Measurements from ENCODE around the gene NALCN.

Gene NALCN

DNA sequence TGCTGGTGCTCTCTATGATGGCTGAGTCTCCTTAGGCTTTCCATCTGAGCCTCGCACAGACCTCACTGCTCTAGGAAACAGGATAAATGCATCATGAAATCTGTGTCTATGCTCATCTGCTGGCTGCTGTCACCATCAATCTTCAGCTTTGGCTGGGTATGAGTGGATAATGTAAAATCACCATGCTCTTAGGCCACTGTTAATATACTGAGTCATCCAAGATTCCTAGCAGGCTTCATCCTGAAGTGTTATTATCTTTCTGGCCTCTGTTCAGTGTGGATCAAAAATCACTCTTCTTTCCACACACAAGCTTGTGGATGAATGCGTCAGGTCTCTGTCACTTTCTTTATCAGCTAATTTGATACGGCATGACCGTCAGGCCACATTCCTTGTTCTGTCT lies 317.4 kb downstream of the NALCN start:
- TF ChIP-seq, protein P1, sequence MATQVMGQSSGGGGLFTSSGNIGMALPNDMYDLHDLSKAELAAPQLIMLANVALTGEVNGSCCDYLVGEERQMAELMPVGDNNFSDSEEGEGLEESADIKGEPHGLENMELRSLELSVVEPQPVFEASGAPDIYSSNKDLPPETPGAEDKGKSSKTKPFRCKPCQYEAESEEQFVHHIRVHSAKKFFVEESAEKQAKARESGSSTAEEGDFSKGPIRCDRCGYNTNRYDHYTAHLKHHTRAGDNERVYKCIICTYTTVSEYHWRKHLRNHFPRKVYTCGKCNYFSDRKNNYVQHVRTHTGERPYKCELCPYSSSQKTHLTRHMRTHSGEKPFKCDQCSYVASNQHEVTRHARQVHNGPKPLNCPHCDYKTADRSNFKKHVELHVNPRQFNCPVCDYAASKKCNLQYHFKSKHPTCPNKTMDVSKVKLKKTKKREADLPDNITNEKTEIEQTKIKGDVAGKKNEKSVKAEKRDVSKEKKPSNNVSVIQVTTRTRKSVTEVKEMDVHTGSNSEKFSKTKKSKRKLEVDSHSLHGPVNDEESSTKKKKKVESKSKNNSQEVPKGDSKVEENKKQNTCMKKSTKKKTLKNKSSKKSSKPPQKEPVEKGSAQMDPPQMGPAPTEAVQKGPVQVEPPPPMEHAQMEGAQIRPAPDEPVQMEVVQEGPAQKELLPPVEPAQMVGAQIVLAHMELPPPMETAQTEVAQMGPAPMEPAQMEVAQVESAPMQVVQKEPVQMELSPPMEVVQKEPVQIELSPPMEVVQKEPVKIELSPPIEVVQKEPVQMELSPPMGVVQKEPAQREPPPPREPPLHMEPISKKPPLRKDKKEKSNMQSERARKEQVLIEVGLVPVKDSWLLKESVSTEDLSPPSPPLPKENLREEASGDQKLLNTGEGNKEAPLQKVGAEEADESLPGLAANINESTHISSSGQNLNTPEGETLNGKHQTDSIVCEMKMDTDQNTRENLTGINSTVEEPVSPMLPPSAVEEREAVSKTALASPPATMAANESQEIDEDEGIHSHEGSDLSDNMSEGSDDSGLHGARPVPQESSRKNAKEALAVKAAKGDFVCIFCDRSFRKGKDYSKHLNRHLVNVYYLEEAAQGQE (IDR thresholded peaks at IDR 0.05; ENCODE audit: low read depth), result no peak
- no peak for TF ChIP-seq TAF1 (IDR thresholded peaks at IDR 0.05; ENCODE audit: low read depth)
- TF ChIP-seq EGR1 (IDR thresholded peaks at IDR 0.05), result no peak
- TF ChIP-seq YY1 (IDR thresholded peaks at IDR 0.05; ENCODE audit: low read depth), result no peak
- no peak for TF ChIP-seq NFIC (IDR thresholded peaks at IDR 0.05)
- TF ChIP-seq, protein P2, sequence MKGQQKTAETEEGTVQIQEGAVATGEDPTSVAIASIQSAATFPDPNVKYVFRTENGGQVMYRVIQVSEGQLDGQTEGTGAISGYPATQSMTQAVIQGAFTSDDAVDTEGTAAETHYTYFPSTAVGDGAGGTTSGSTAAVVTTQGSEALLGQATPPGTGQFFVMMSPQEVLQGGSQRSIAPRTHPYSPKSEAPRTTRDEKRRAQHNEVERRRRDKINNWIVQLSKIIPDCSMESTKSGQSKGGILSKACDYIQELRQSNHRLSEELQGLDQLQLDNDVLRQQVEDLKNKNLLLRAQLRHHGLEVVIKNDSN (IDR thresholded peaks at IDR 0.05), result no peak
- no peak for TF ChIP-seq FOXM1 (IDR thresholded peaks at IDR 0.05; ENCODE audit: borderline replicate concordance, low read depth)
- no peak for TF ChIP-seq CEBPB (IDR thresholded peaks at IDR 0.05)
- TF ChIP-seq ZBTB7A (IDR thresholded peaks at IDR 0.05; ENCODE audit: low read depth), result no peak
- TF ChIP-seq TEAD4 (IDR thresholded peaks at IDR 0.05), result no peak
- no peak for TF ChIP-seq RAD21 (IDR thresholded peaks at IDR 0.05; ENCODE audit: low read depth)
- TF ChIP-seq TCF12 (IDR thresholded peaks at IDR 0.05; ENCODE audit: low read depth), result no peak
- no peak for TF ChIP-seq EP300 (IDR thresholded peaks at IDR 0.05; ENCODE audit: borderline replicate concordance)

DNA sequence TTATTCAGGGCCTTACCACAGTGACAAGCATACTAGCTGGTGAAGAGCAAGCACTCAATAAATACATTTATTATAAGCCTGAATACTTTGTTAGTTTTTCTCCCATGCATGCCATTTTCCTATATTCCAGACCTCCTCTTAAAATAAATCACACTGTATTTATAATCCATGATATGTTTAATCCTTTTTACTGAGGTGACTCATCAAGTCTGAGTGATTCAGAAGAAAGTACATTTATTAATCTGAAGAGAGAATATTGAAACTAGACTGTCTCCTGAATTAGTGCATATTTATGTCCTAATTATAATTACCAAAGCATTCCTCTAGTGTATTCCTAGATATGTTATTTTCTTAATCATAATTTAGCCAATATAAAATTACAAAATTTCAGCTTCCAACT lies 323.3 kb downstream of the NALCN start:
- TF ChIP-seq NFIC (IDR thresholded peaks at IDR 0.05) (no peak), RAD21 (IDR thresholded peaks at IDR 0.05; ENCODE audit: low read depth) (no peak), EP300 (IDR thresholded peaks at IDR 0.05; ENCODE audit: borderline replicate concordance) (no peak), TCF12 (IDR thresholded peaks at IDR 0.05; ENCODE audit: low read depth) (no peak), FOXM1 (IDR thresholded peaks at IDR 0.05; ENCODE audit: borderline replicate concordance, low read depth) (no peak), CREB1 (IDR thresholded peaks at IDR 0.05; ENCODE audit: low read depth) (no peak), TEAD4 (IDR thresholded peaks at IDR 0.05) (no peak), EGR1 (IDR thresholded peaks at IDR 0.05) (no peak), CEBPB (IDR thresholded peaks at IDR 0.05) (no peak)
- TF ChIP-seq, protein P3, sequence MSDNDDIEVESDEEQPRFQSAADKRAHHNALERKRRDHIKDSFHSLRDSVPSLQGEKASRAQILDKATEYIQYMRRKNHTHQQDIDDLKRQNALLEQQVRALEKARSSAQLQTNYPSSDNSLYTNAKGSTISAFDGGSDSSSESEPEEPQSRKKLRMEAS (IDR thresholded peaks at IDR 0.05), result no peak
- TF ChIP-seq, protein P2 (IDR thresholded peaks at IDR 0.05), result no peak

DNA sequence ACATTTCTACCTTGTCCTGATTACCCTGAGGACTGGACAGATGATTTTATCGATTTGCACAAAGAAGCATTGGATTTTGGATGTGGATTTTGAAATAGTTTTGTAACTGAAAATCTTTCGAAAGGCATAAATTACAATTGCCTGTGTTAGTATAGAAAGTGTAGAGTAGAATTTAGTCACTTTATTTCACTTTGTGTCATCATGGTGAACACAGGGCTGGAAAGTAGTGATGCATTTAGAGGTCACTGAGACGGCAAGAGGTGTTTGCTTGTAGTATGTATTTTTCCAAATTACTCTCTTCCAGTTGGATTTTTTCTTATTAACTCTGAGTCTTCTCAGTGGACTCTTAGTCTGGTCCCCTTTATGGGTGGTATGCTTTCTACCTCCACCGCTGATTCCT lies 326.0 kb downstream of the NALCN start:
- TF ChIP-seq, protein P1 (IDR thresholded peaks at IDR 0.05; ENCODE audit: low read depth), result no peak
- TF ChIP-seq CREB1 (IDR thresholded peaks at IDR 0.05; ENCODE audit: low read depth) (no peak), CEBPB (IDR thresholded peaks at IDR 0.05) (no peak), ZBTB7A (IDR thresholded peaks at IDR 0.05; ENCODE audit: low read depth) (no peak), FOXM1 (IDR thresholded peaks at IDR 0.05; ENCODE audit: borderline replicate concordance, low read depth) (no peak), TAF1 (IDR thresholded peaks at IDR 0.05; ENCODE audit: low read depth) (no peak), RAD21 (IDR thresholded peaks at IDR 0.05; ENCODE audit: low read depth) (no peak), TEAD4 (IDR thresholded peaks at IDR 0.05) (no peak), EGR1 (IDR thresholded peaks at IDR 0.05) (no peak)
- TF ChIP-seq, protein P2 (IDR thresholded peaks at IDR 0.05), result no peak
- TF ChIP-seq, protein P3 (IDR thresholded peaks at IDR 0.05), result no peak

DNA sequence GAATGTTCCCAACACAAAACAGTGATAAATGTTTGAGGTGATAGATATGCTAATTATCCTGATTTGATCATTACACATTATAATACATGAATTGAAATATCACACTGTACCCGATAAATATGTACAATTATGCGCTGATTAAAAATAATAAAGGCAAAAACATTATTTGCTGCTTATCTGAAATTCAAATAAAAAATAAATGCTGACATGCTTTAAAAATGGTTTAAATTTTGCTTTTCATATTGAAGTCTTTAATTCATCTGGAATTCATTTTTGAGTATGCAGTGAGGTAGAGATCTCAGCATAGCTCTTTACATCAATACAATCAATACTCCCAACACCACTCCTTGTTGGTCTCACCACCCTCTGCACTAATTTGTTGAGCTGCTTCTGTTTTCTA lies 330.8 kb downstream of the NALCN start:
- TF ChIP-seq EGR1 (IDR thresholded peaks at IDR 0.05), result no peak
- TF ChIP-seq, protein P2 (IDR thresholded peaks at IDR 0.05), result no peak
- no peak for TF ChIP-seq TCF12 (IDR thresholded peaks at IDR 0.05; ENCODE audit: low read depth)
- TF ChIP-seq CREB1 (IDR thresholded peaks at IDR 0.05; ENCODE audit: low read depth), result no peak
- TF ChIP-seq EP300 (IDR thresholded peaks at IDR 0.05; ENCODE audit: borderline replicate concordance), result no peak
- no peak for TF ChIP-seq YY1 (IDR thresholded peaks at IDR 0.05; ENCODE audit: low read depth)
- no peak for TF ChIP-seq FOXM1 (IDR thresholded peaks at IDR 0.05; ENCODE audit: borderline replicate concordance, low read depth)
- TF ChIP-seq, protein P3 (IDR thresholded peaks at IDR 0.05), result no peak
- no peak for TF ChIP-seq NFIC (IDR thresholded peaks at IDR 0.05)
- TF ChIP-seq TAF1 (IDR thresholded peaks at IDR 0.05; ENCODE audit: low read depth), result no peak
- no peak for TF ChIP-seq TEAD4 (IDR thresholded peaks at IDR 0.05)
- no peak for TF ChIP-seq RAD21 (IDR thresholded peaks at IDR 0.05; ENCODE audit: low read depth)
- TF ChIP-seq ZBTB7A (IDR thresholded peaks at IDR 0.05; ENCODE audit: low read depth), result no peak

DNA sequence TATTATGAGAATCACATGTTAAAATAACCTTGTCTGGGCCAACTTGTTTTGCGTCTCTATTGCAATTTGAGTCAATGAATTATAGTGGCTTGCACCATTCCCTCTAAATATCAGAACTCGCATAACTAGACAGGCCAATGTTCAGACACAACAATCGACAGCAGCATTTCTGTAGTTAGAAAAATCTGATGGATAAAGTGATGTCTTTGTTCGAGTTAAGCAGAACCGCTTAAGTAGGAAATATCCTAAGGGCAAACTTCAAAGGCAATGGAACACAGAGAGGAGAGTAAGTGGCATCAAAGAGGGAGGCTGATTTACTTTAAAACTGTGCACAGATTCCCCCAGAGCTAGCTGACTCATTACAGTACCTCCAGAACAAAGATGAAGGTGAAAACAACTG lies 333.9 kb downstream of the NALCN start:
- TF ChIP-seq ZBTB7A (IDR thresholded peaks at IDR 0.05; ENCODE audit: low read depth) (no peak), TAF1 (IDR thresholded peaks at IDR 0.05; ENCODE audit: low read depth) (no peak), RAD21 (IDR thresholded peaks at IDR 0.05; ENCODE audit: low read depth) (no peak), FOXM1 (IDR thresholded peaks at IDR 0.05; ENCODE audit: borderline replicate concordance, low read depth) (no peak), EGR1 (IDR thresholded peaks at IDR 0.05) (no peak), TCF12 (IDR thresholded peaks at IDR 0.05; ENCODE audit: low read depth) (no peak), CREB1 (IDR thresholded peaks at IDR 0.05; ENCODE audit: low read depth) (no peak), EP300 (IDR thresholded peaks at IDR 0.05; ENCODE audit: borderline replicate concordance) (no peak), YY1 (IDR thresholded peaks at IDR 0.05; ENCODE audit: low read depth) (no peak), NFIC (IDR thresholded peaks at IDR 0.05) (no peak), CEBPB (IDR thresholded peaks at IDR 0.05) (no peak), TEAD4 (IDR thresholded peaks at IDR 0.05) (no peak)
- TF ChIP-seq, protein P1 (IDR thresholded peaks at IDR 0.05; ENCODE audit: low read depth), result no peak
- TF ChIP-seq, protein P2 (IDR thresholded peaks at IDR 0.05), result no peak
- TF ChIP-seq, protein P3 (IDR thresholded peaks at IDR 0.05), result no peak

Data from Ishikawa (cell line).